Endodermal cell (in vitro differentiated cells): ENCODE measurements around the gene KLF3. TPM values are rescaled to one million over a fixed set of nuclear protein-coding genes. Genes with fewer than 3 reads are reported as not detected.
A peak's percentile ranks its signal among the peaks of the same experiment; 100 is the strongest.

ENCODE experiments used
- DNase-seq: peaks from one replicate; pipeline ENCODE4 v3.0.0-alpha.2; 2017
- H3K27ac ChIP-seq: 2 replicates; pipeline ENCODE4 v1.5.1; 2013; ENCODE audit warnings: mild to moderate bottlenecking, low read depth, low read length, moderate library complexity
- H3K27me3 ChIP-seq: 2 replicates; pipeline ENCODE4 v1.6.1; 2013; ENCODE audit warnings: mild to moderate bottlenecking, low read length, moderate library complexity; ENCODE audit not compliant: insufficient read depth, control insufficient read depth, poor library complexity, severe bottlenecking
- H3K36me3 ChIP-seq: 2 replicates; pipeline ENCODE4 v1.7.0; 2013; ENCODE audit warnings: mild to moderate bottlenecking, low read length, moderate library complexity; ENCODE audit not compliant: control insufficient read depth, insufficient read depth
- H3K4me1 ChIP-seq: one replicate; pipeline ENCODE4 v1.7.0; 2013; ENCODE audit warnings: low read length; ENCODE audit not compliant: control insufficient read depth, insufficient read depth
- H3K4me3 ChIP-seq: 2 replicates; pipeline ENCODE4 v1.5.1; 2013; ENCODE audit warnings: mild to moderate bottlenecking, low read length, moderate library complexity
- H3K9ac ChIP-seq: 2 replicates; pipeline ENCODE4 v1.6.1; 2013; ENCODE audit warnings: mild to moderate bottlenecking, low read length, moderate library complexity; ENCODE audit not compliant: poor library complexity, severe bottlenecking; ENCODE audit errors: extremely low read depth
- H3K9me3 ChIP-seq: 2 replicates; pipeline ENCODE4 v1.6.1; 2013; ENCODE audit warnings: mild to moderate bottlenecking, low read length, moderate library complexity; ENCODE audit not compliant: control insufficient read depth
- H3K27ac Mint-ChIP-seq: 2 replicates; pipeline ENCODE4 v1.8.0; 2020; ENCODE audit warnings: mixed read lengths
- H3K27me3 Mint-ChIP-seq: 2 replicates; pipeline ENCODE4 v1.8.0; 2021; ENCODE audit warnings: mild to moderate bottlenecking, mixed read lengths; ENCODE audit not compliant: insufficient read depth
- H3K36me3 Mint-ChIP-seq: 2 replicates; pipeline ENCODE4 v1.8.0; 2020; ENCODE audit warnings: low read depth, mixed read lengths
- H3K4me1 Mint-ChIP-seq: 2 replicates; pipeline ENCODE4 v1.8.0; 2020; ENCODE audit warnings: mixed read lengths
- H3K4me3 Mint-ChIP-seq: 2 replicates; pipeline ENCODE4 v1.8.0; 2020; ENCODE audit warnings: mild to moderate bottlenecking, moderate library complexity, mixed read lengths
- H3K9me3 Mint-ChIP-seq: 2 replicates; pipeline ENCODE4 v1.8.0; 2020; ENCODE audit warnings: mild to moderate bottlenecking, mixed read lengths
- CTCF ChIP-seq: fragments of 200-600 bp; sonication (generic); conservative IDR thresholded peaks from 2 replicates; pipeline ENCODE4 v1.5.0; 2021; ENCODE audit warnings: antibody characterized with exemption, mild to moderate bottlenecking
- WGBS, 2 experiments: methylation state at CpG; one replicate each; pipeline versions ENCODE4 v1.1.5 to v1.1.7; 2013; ENCODE audit warnings: missing lambda C conversion rate in 2 of 2, mixed read lengths in 1 of 2; ENCODE audit not compliant: insufficient coverage in 1 of 2, insufficient read length in 1 of 2; 5-methylcytosine and 5-hydroxymethylcytosine counted together
- total RNA-seq, 2 donors: library from RNA; stranded (reverse); fragmentation: NEBNext Ultra II Directional in 1 of 2; extraction: Animal tissue kit (Norgen Biotek cat#: 25700) in 1 of 2; gene quantifications; 2 replicates in 1 of 2; 3 replicates in 1 of 2; pipeline ENCODE4 v1.2.1, GENCODE V29; 2021

The KLF3 gene
- total RNA-seq, 2 donors from 2014 or later: 20.7 to 28.2 TPM

GRCh38 chr4:38665551-38666411 is 1.8 kb downstream of the KLF3 start:
- no peak for DNase-seq
- Histone ChIP-seq H3K9ac (peak overlapping the region; percentile 84), H3K9me3 (no peaks in the 10 kb centered on the region), H3K4me1 (peaks cover 20% of the 10 kb centered on the region), H3K27me3 (no peaks in the 10 kb centered on the region), H3K27ac (peak overlapping the region; percentile 97), H3K4me3 (peak overlapping the region; percentile 87), H3K36me3 (no peaks in the 10 kb centered on the region)
- H3K36me3 Mint-ChIP-seq: no peaks in the 10 kb centered on the region
- 27 to 33% methylated on average over 4 to 5 of the region's 5 CpGs for WGBS, 2 experiments
- peak overlapping the region; percentile 85 for H3K4me3 Mint-ChIP-seq
- H3K4me1 Mint-ChIP-seq: peaks cover 47% of the 10 kb centered on the region
- no peaks in the 10 kb centered on the region for H3K9me3 Mint-ChIP-seq
- peaks cover 5% of the 10 kb centered on the region for H3K27me3 Mint-ChIP-seq
- peak overlapping the region; percentile 95 for H3K27ac Mint-ChIP-seq
- no peak for TF ChIP-seq CTCF

GRCh38 chr4:38666766-38667084 is 2.7 kb downstream of the KLF3 start:
- H3K27ac ChIP-seq: peak overlapping the region; percentile 97
- H3K36me3 ChIP-seq: no peaks in the 10 kb centered on the region
- TF ChIP-seq CTCF: peak; percentile 11
- H3K4me3 ChIP-seq: peak overlapping the region; percentile 87
- no peak for DNase-seq
- no peaks in the 10 kb centered on the region for H3K36me3 Mint-ChIP-seq
- peak overlapping the region; percentile 95 for H3K27ac Mint-ChIP-seq
- H3K4me3 Mint-ChIP-seq: peak overlapping the region; percentile 85
- peaks cover 56% of the 10 kb centered on the region for H3K4me1 Mint-ChIP-seq
- WGBS, 2 experiments: 7% methylated on average over 1 of the region's 1 CpG; no CpG with 5 or more reads in 1 of the 2 experiments
- no peaks in the 10 kb centered on the region for H3K9me3 ChIP-seq
- H3K4me1 ChIP-seq: peaks cover 29% of the 10 kb centered on the region
- peak overlapping the region; percentile 84 for H3K9ac ChIP-seq
- no peaks in the 10 kb centered on the region for H3K9me3 Mint-ChIP-seq
- H3K27me3 Mint-ChIP-seq: no peaks in the 10 kb centered on the region
- H3K27me3 ChIP-seq: no peaks in the 10 kb centered on the region

GRCh38 chr4:38667085-38667893 is 3.3 kb downstream of the KLF3 start:
- Mint-ChIP-seq H3K27ac (peak overlapping the region; percentile 95), H3K4me1 (peaks cover 62% of the 10 kb centered on the region), H3K27me3 (no peaks in the 10 kb centered on the region), H3K36me3 (no peaks in the 10 kb centered on the region), H3K4me3 (peak overlapping the region; percentile 85), H3K9me3 (no peaks in the 10 kb centered on the region)
- H3K36me3 ChIP-seq: no peaks in the 10 kb centered on the region
- 0 to 3% methylated on average over 4 to 11 of the region's 11 CpGs for WGBS, 2 experiments
- TF ChIP-seq CTCF: no peak
- H3K4me3 ChIP-seq: peak overlapping the region; percentile 87
- peak overlapping the region; percentile 84 for H3K9ac ChIP-seq
- peak; percentile 91 for DNase-seq
- no peaks in the 10 kb centered on the region for H3K9me3 ChIP-seq
- H3K27me3 ChIP-seq: no peaks in the 10 kb centered on the region
- H3K27ac ChIP-seq: peak overlapping the region; percentile 97
- H3K4me1 ChIP-seq: peaks cover 34% of the 10 kb centered on the region
